Measurements from ENCODE around the gene CCDC85C. TPM values are rescaled to one million over a fixed set of nuclear protein-coding genes. Genes with fewer than 3 reads are reported as not detected.

CCDC85C gene
- total and polyA plus RNA-seq, 2 of the 4 experiments (the other 2 are of a cell fraction) = 16.0 to 19.0 TPM

- no peak overlapping the region for H3K9ac ChIP-seq (ENCODE audit: low read depth, low read length)
- H3K14ac ChIP-seq (replicated peaks; ENCODE audit: low read depth, low read length) = peak overlapping the region; percentile 53
- H3K56ac ChIP-seq (ENCODE audit: extremely low read depth, insufficient read depth, low read length) = peak overlapping the region; percentile 35; the same call in 1 of the 2 replicates
- H3K4me1 ChIP-seq (ENCODE audit: control insufficient read depth, insufficient read depth, low read length) = peaks cover 24% of the 10 kb centered on the region
- H3K27ac ChIP-seq (ENCODE audit: insufficient read depth, low read length) = no peak overlapping the region
- ChIA-PET POLR2A (ENCODE audit: unreplicated experiment) (no interaction called here), CTCF (no interaction called here)
- H3K18ac ChIP-seq (ENCODE audit: low read depth, low read length) = peak overlapping the region; percentile 57
- DNase-seq = no peak
- peak overlapping the region; percentile 79 for H2BK5ac ChIP-seq (ENCODE audit: low read depth, low read length, poor library complexity, severe bottlenecking)
- no peak for ATAC-seq (ENCODE audit: low read depth)
- BruUV-seq (replicated peaks) = no TSS peak
- peak overlapping the region; percentile 82 to 92 for H4K8ac ChIP-seq (ENCODE audit: low read depth in 2 of 2, low read length in 2 of 2)
- intact Hi-C loops (cut with micrococcal nuclease) = no loop called here
- H3K36me3 ChIP-seq (ENCODE audit: control insufficient read depth, insufficient read depth, low read length) = no peaks in the 10 kb centered on the region
- H4K5ac ChIP-seq (ENCODE audit: low read depth, low read length) = peak overlapping the region; percentile 66
- WGBS, 2 experiments (ENCODE audit: extremely low coverage in 2 of 2, insufficient read length in 1 of 2) = 60% methylated on average over 1 of the region's 6 CpGs; no CpG with 5 or more reads in 1 of the 2 experiments
- H3K9me1 ChIP-seq (ENCODE audit: insufficient read depth, low read length) = peaks cover 19% of the 10 kb centered on the region
- H4K20me1 ChIP-seq (ENCODE audit: insufficient read depth, low read length) = no peaks in the 10 kb centered on the region
- H3K27me3 ChIP-seq (ENCODE audit: control insufficient read depth, insufficient read depth, low read length) = no peaks in the 10 kb centered on the region
- H4K91ac ChIP-seq (ENCODE audit: insufficient read depth, low read depth, low read length) = peak overlapping the region; percentile 64
- peak overlapping the region; percentile 80 for H2AK5ac ChIP-seq (ENCODE audit: low read depth, low read length)
- dilution Hi-C loops (cut with HindIII; ENCODE audit: low sequenced_read_pairs, unreplicated experiment) = no loop called here
- no peak overlapping the region for H3K4me3 ChIP-seq (ENCODE audit: insufficient read depth, low read depth, low read length)
- peak overlapping the region; percentile 81 for H3K4ac ChIP-seq (ENCODE audit: low read depth, low read length)
- H2AFZ ChIP-seq (replicated peaks; ENCODE audit: low read length, poor library complexity) = peak overlapping the region; percentile 68
- H2BK120ac ChIP-seq (ENCODE audit: low read depth, low read length) = peak overlapping the region; percentile 98
- TF ChIP-seq MAFK (IDR thresholded peaks at IDR 0.05; ENCODE audit: low read depth, low read length) (no peak), MAZ (IDR thresholded peaks at IDR 0.05; ENCODE audit: borderline replicate concordance, low read depth, low read length) (no peak), POLR2A (IDR thresholded peaks at IDR 0.05; ENCODE audit: low read depth, low read length) (no peak), RFX5 (IDR thresholded peaks at IDR 0.05; ENCODE audit: low read depth, low read length) (no peak), CEBPB (IDR thresholded peaks at IDR 0.05; ENCODE audit: low read depth, low read length) (no peak), BHLHE40 (IDR thresholded peaks at IDR 0.05; ENCODE audit: low read depth, low read length) (no peak), NFE2L2 (IDR thresholded peaks at IDR 0.05; ENCODE audit: low read depth, low read length) (no peak), USF2 (IDR thresholded peaks at IDR 0.05; ENCODE audit: low read depth, low read length) (no peak), ELK1 (IDR thresholded peaks at IDR 0.05; ENCODE audit: borderline replicate concordance, low read depth, low read length) (no peak), CHD1 (IDR thresholded peaks at IDR 0.05; ENCODE audit: low read depth, low read length) (no peak), CTCF (conservative IDR thresholded peaks at IDR 0.05; ENCODE audit: low read depth, low read length) (no peak), MXI1 (IDR thresholded peaks at IDR 0.05; ENCODE audit: borderline replicate concordance, low read depth, low read length) (no peak), RAD21 (IDR thresholded peaks at IDR 0.05; ENCODE audit: low read length) (no peak), RCOR1 (IDR thresholded peaks at IDR 0.05; ENCODE audit: insufficient replicate concordance, low read length) (no peak), FOS (IDR thresholded peaks at IDR 0.05; ENCODE audit: low read depth, low read length) (no peak), SMC3 (IDR thresholded peaks at IDR 0.05; ENCODE audit: low read depth, low read length) (no peak)
- H3K9me3 ChIP-seq (ENCODE audit: control insufficient read depth, insufficient read depth, low read length) = no peaks in the 10 kb centered on the region
- peaks cover 0 to 2% of the 10 kb centered on the region in 2 experiments; a peak in 1 of 4 replicates for H3K79me1 ChIP-seq (ENCODE audit: low read depth in 1 of 2, low read length in 2 of 2)
- H2AK9ac ChIP-seq (replicated peaks; ENCODE audit: low read depth, low read length, poor library complexity) = peak overlapping the region; percentile 75
- in situ Hi-C loops (cut with MboI; ENCODE audit: low sequenced_read_pairs) = loop anchor here (5.0 kb wide), 1 partner anchor 102 kb away; no protein-coding TSS in a partner anchor
- peak overlapping the region; percentile 38; the same call in 1 of the 2 replicates for H3K23ac ChIP-seq (ENCODE audit: low read depth, low read length)
- peak overlapping the region; percentile 67 for H2BK20ac ChIP-seq (ENCODE audit: low read depth, low read length)
- H2BK15ac ChIP-seq (ENCODE audit: low read depth, low read length) = peak overlapping the region; percentile 84; the same call in 2 of the 3 replicates
- H3K4me2 ChIP-seq (ENCODE audit: low read depth, low read length) = no peak overlapping the region
Measured at GRCh38 chr14:99624024-99624423, 20.0 kb upstream of the CCDC85C start.
